GM23338 (cell line): ENCODE measurements around the gene TBC1D2B. TPM values are rescaled to one million over a fixed set of nuclear protein-coding genes. Genes with fewer than 3 reads are reported as not detected.

Experiments used
- ATAC-seq: fragments of 200-7000 bp; cut with Tn5 transposase; 3 replicates; pipeline ENCODE4 v1.9.1; 2020
- DNase-seq: peaks from one replicate; pipeline ENCODE4 v3.0.0-alpha.2; 2015; ENCODE audit warnings: low spot score
- H2AFZ ChIP-seq: fragments of 200-600 bp; sonication (generic); 2 replicates; pipeline ENCODE4 v1.8.0; 2016; ENCODE audit warnings: antibody characterized with exemption, mild to moderate bottlenecking, moderate library complexity
- H3F3A ChIP-seq: fragments of 200-600 bp; sonication (generic); replicated peaks from 2 replicates; pipeline ENCODE4 v1.8.0; 2017; ENCODE audit warnings: antibody characterized with exemption, mixed run types, low read depth
- H3K27ac ChIP-seq: fragments of 200-600 bp; sonication (generic); 2 replicates; pipeline ENCODE4 v1.6.1; 2016; ENCODE audit warnings: low read depth
- H3K27me3 ChIP-seq: fragments of 200-600 bp; sonication (generic); 2 replicates; pipeline ENCODE4 v1.8.0; 2016; ENCODE audit warnings: mild to moderate bottlenecking, mixed run types, moderate library complexity; ENCODE audit not compliant: insufficient read depth
- H3K36me3 ChIP-seq: fragments of 200-600 bp; sonication (generic); 2 replicates; pipeline ENCODE4 v1.8.0; 2016; ENCODE audit warnings: mild to moderate bottlenecking; ENCODE audit not compliant: insufficient read depth
- H3K4me1 ChIP-seq: fragments of 200-600 bp; sonication (generic); 2 replicates; pipeline ENCODE4 v1.8.0; 2016; ENCODE audit warnings: mild to moderate bottlenecking, moderate library complexity; ENCODE audit not compliant: insufficient read depth
- H3K4me2 ChIP-seq: fragments of 200-600 bp; sonication (generic); 2 replicates; pipeline ENCODE4 v1.7.1; 2017; ENCODE audit warnings: mixed run types
- H3K4me3 ChIP-seq: fragments of 200-600 bp; sonication (generic); 2 replicates; pipeline ENCODE4 v1.6.1; 2016; ENCODE audit warnings: mixed run types
- H3K79me2 ChIP-seq: fragments of 200-600 bp; sonication (generic); replicated peaks from 2 replicates; pipeline ENCODE4 v1.8.0; 2017; ENCODE audit warnings: mild to moderate bottlenecking; ENCODE audit not compliant: insufficient read depth
- H3K9me2 ChIP-seq: fragments of 200-600 bp; sonication (generic); 2 replicates; pipeline ENCODE4 v1.8.0; 2017; ENCODE audit not compliant: insufficient read depth
- H4K20me1 ChIP-seq: fragments of 200-600 bp; sonication (generic); replicated peaks from 2 replicates; pipeline ENCODE4 v1.8.0; 2017; ENCODE audit warnings: mild to moderate bottlenecking; ENCODE audit not compliant: insufficient read depth
- H3K27ac Mint-ChIP-seq: 2 replicates; pipeline ENCODE4 v1.8.0; 2020; ENCODE audit warnings: inconsistent platforms, mild to moderate bottlenecking, moderate library complexity, mixed read lengths
- H3K27me3 Mint-ChIP-seq: 3 replicates; pipeline ENCODE4 v1.8.0; 2022; ENCODE audit warnings: low read depth, mild to moderate bottlenecking, moderate library complexity, mixed read lengths, inconsistent platforms; ENCODE audit not compliant: insufficient read depth, poor library complexity
- H3K36me3 Mint-ChIP-seq: 3 replicates; pipeline ENCODE4 v1.8.0; 2021; ENCODE audit warnings: low read depth, mild to moderate bottlenecking, inconsistent platforms, moderate library complexity, mixed read lengths
- H3K4me1 Mint-ChIP-seq: 3 replicates; pipeline ENCODE4 v1.8.0; 2020; ENCODE audit warnings: mild to moderate bottlenecking, inconsistent platforms, mixed read lengths
- H3K4me3 Mint-ChIP-seq: 3 replicates; pipeline ENCODE4 v1.8.0; 2021; ENCODE audit warnings: moderate library complexity, mild to moderate bottlenecking, inconsistent platforms, mixed read lengths
- H3K9me3 Mint-ChIP-seq: 3 replicates; pipeline ENCODE4 v1.8.0; 2020; ENCODE audit warnings: moderate library complexity, mild to moderate bottlenecking, inconsistent platforms, mixed read lengths
- CTCF ChIP-seq, 2 experiments: fragments of 200-600 bp in 1 of 2; sonication (generic) in 1 of 2; conservative IDR thresholded peaks; 2 replicates each; pipeline versions ENCODE4 v1.5.1 to v1.6.1; 2016 to 2017; ENCODE audit warnings: antibody characterized with exemption in 2 of 2, low read depth in 2 of 2, mild to moderate bottlenecking in 2 of 2, moderate library complexity in 1 of 2
- ETS1 ChIP-seq: IDR thresholded peaks from 2 replicates; pipeline ENCODE4 v1.6.1; 2016; ENCODE audit warnings: antibody characterized with exemption
- EZH2 ChIP-seq: fragments of 200-600 bp; sonication (generic); IDR thresholded peaks from one replicate; pipeline ENCODE4 v1.8.0; 2017; ENCODE audit warnings: antibody characterized with exemption, mild to moderate bottlenecking, low read depth; ENCODE audit not compliant: unreplicated experiment
- EZH2phosphoT487 ChIP-seq: fragments of 200-600 bp; sonication (generic); IDR thresholded peaks from one replicate; pipeline ENCODE4 v1.8.1; 2018; ENCODE audit warnings: antibody characterized with exemption; ENCODE audit not compliant: unreplicated experiment
- NANOG ChIP-seq: IDR thresholded peaks from 2 replicates; pipeline ENCODE4 v1.6.1; 2016; ENCODE audit warnings: antibody characterized with exemption, borderline replicate concordance
- STAT1 ChIP-seq: IDR thresholded peaks from one replicate; pipeline ENCODE4 v1.6.1; 2016; ENCODE audit warnings: antibody characterized with exemption; ENCODE audit not compliant: unreplicated experiment
- ZNF331 ChIP-seq: fragments of 250-450 bp; sonication (Bioruptor Pico); IDR thresholded peaks from 2 replicates; pipeline ENCODE4 v1.5.0; 2020; ENCODE audit warnings: low read depth, mild to moderate bottlenecking, moderate library complexity
- polyA plus RNA-seq: library from polyadenylated mRNA; unstranded; fragments of >200 nt; fragmentation: Nextera tagmentation; extraction: Ambion mirVana; gene quantifications from 2 replicates; pipeline ENCODE4 v1.2.1, GENCODE V29; 2016
- total RNA-seq: library from RNA; depleted of rRNA; stranded (reverse); fragments of >200 nt; shearing (Covaris generic); gene quantifications from 2 replicates; pipeline ENCODE4 v1.2.3, GENCODE V29; 2014
- TF ChIP-seq, protein P1 (sequence below): fragments of 250-450 bp; sonication (Bioruptor Pico); IDR thresholded peaks from 2 replicates; pipeline ENCODE4 v1.5.0; 2020; ENCODE audit warnings: mild to moderate bottlenecking, moderate library complexity

Gene TBC1D2B
- total and polyA plus RNA-seq, 2 experiments from 2014 or later = 3.6 to 17.8 TPM

GRCh38 chr15:78067328-78068228, 9.9 kb downstream of the TBC1D2B start:
- Mint-ChIP-seq H3K9me3 (no peaks in the 10 kb centered on the region), H3K27ac (no peak overlapping the region), H3K4me3 (no peak overlapping the region), H3K27me3 (no peaks in the 10 kb centered on the region), H3K36me3 (no peaks in the 10 kb centered on the region), H3K4me1 (peaks cover 63% of the 10 kb centered on the region)
- Histone ChIP-seq H3K27ac (no peak overlapping the region), H3K4me1 (peaks cover 71% of the 10 kb centered on the region), H3K27me3 (no peaks in the 10 kb centered on the region), H4K20me1 (peaks cover 5% of the 10 kb centered on the region), H3K79me2 (peaks cover 83% of the 10 kb centered on the region), H3K4me3 (no peak overlapping the region), H3K36me3 (no peaks in the 10 kb centered on the region), H2AFZ (no peak overlapping the region), H3F3A (no peaks in the 10 kb centered on the region; the same call in 1 of the 2 replicates), H3K9me2 (peaks cover 4% of the 10 kb centered on the region; the same call in 1 of the 2 replicates), H3K4me2 (peak overlapping the region; percentile 52)
- DNase-seq (no peak), ATAC-seq (no peak; the same call in 2 of the 3 replicates)
- no peak for TF ChIP-seq STAT1

DNA sequence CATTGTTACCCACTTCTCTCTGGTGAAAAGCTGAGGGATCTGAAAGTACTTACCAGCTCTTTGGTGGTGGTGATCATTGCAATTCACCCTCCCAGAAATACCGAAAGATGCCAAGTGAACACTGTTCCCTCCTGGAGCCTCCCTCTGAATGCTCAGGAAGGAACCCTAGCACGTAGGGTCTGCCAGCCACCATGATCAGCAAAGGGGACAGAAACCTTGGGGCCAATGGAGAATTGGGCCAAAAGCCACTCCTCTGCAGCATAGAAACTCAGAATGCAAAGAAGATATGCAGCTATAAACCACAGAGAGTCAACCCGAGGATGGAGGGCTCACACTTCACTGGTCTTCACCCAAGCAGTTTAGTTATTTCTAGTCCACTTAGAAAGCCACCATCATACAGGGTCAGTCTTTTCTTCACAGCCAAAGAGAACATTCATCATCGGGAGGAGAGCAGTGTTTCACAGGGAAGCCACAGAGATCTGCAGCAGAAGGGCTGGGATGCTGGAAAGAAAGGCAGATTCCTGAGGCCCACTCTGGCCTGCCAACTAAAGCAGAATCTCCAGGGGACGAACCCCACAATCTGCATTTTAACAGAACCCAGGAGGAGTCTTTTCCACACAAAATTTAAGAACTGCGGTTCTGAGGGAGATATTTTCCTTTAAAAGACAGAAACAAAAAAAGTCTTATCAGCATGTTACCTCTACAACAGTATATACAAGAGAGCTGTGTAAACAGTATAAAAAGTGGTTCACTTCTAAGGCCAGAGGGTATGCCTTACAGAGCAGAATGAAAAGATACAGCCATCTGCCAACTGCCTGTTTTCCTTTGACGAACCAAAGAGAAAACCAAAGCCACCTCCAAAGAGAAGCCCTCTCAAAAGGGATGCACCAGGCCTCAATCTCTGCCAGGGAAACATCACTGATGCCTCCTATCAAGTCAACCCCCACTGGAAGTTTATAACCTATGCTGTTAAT, 11.3 kb downstream of the TBC1D2B start:
- peaks cover 11% of the 10 kb centered on the region for H4K20me1 ChIP-seq
- H3K4me1 ChIP-seq = peaks cover 68% of the 10 kb centered on the region
- H3F3A ChIP-seq = no peaks in the 10 kb centered on the region; the same call in 1 of the 2 replicates
- H3K36me3 ChIP-seq = no peaks in the 10 kb centered on the region
- 0 out of 2 replicates have a peak overlapping the region, but pooled peaks have one; percentile 10 for H3K27ac ChIP-seq
- Mint-ChIP-seq H3K36me3 (no peaks in the 10 kb centered on the region), H3K9me3 (no peaks in the 10 kb centered on the region), H3K27me3 (peaks cover 2% of the 10 kb centered on the region), H3K4me3 (peak overlapping the region; percentile 10; the same call in 1 of the 3 replicates), H3K4me1 (peaks cover 58% of the 10 kb centered on the region), H3K27ac (peak overlapping the region; percentile 45; the same call in 1 of the 2 replicates)
- peaks cover 4% of the 10 kb centered on the region; the same call in 1 of the 2 replicates for H3K9me2 ChIP-seq
- no peak overlapping the region for H2AFZ ChIP-seq
- ATAC-seq (peak; percentile 46), DNase-seq (no peak)
- no peak overlapping the region for H3K4me2 ChIP-seq
- peaks cover 81% of the 10 kb centered on the region for H3K79me2 ChIP-seq
- no peak overlapping the region for H3K4me3 ChIP-seq
- H3K27me3 ChIP-seq = no peaks in the 10 kb centered on the region
- TF ChIP-seq ZNF331 (CRISPR knock-in tag) (no peak), ETS1 (no peak), EZH2phosphoT487 (no peak), EZH2 (no peak), NANOG (no peak), CTCF (conservative IDR thresholded peaks at IDR 0.05; ENCODE audit: low read depth in 2 of 2) (no peak)
- TF ChIP-seq, protein P1, sequence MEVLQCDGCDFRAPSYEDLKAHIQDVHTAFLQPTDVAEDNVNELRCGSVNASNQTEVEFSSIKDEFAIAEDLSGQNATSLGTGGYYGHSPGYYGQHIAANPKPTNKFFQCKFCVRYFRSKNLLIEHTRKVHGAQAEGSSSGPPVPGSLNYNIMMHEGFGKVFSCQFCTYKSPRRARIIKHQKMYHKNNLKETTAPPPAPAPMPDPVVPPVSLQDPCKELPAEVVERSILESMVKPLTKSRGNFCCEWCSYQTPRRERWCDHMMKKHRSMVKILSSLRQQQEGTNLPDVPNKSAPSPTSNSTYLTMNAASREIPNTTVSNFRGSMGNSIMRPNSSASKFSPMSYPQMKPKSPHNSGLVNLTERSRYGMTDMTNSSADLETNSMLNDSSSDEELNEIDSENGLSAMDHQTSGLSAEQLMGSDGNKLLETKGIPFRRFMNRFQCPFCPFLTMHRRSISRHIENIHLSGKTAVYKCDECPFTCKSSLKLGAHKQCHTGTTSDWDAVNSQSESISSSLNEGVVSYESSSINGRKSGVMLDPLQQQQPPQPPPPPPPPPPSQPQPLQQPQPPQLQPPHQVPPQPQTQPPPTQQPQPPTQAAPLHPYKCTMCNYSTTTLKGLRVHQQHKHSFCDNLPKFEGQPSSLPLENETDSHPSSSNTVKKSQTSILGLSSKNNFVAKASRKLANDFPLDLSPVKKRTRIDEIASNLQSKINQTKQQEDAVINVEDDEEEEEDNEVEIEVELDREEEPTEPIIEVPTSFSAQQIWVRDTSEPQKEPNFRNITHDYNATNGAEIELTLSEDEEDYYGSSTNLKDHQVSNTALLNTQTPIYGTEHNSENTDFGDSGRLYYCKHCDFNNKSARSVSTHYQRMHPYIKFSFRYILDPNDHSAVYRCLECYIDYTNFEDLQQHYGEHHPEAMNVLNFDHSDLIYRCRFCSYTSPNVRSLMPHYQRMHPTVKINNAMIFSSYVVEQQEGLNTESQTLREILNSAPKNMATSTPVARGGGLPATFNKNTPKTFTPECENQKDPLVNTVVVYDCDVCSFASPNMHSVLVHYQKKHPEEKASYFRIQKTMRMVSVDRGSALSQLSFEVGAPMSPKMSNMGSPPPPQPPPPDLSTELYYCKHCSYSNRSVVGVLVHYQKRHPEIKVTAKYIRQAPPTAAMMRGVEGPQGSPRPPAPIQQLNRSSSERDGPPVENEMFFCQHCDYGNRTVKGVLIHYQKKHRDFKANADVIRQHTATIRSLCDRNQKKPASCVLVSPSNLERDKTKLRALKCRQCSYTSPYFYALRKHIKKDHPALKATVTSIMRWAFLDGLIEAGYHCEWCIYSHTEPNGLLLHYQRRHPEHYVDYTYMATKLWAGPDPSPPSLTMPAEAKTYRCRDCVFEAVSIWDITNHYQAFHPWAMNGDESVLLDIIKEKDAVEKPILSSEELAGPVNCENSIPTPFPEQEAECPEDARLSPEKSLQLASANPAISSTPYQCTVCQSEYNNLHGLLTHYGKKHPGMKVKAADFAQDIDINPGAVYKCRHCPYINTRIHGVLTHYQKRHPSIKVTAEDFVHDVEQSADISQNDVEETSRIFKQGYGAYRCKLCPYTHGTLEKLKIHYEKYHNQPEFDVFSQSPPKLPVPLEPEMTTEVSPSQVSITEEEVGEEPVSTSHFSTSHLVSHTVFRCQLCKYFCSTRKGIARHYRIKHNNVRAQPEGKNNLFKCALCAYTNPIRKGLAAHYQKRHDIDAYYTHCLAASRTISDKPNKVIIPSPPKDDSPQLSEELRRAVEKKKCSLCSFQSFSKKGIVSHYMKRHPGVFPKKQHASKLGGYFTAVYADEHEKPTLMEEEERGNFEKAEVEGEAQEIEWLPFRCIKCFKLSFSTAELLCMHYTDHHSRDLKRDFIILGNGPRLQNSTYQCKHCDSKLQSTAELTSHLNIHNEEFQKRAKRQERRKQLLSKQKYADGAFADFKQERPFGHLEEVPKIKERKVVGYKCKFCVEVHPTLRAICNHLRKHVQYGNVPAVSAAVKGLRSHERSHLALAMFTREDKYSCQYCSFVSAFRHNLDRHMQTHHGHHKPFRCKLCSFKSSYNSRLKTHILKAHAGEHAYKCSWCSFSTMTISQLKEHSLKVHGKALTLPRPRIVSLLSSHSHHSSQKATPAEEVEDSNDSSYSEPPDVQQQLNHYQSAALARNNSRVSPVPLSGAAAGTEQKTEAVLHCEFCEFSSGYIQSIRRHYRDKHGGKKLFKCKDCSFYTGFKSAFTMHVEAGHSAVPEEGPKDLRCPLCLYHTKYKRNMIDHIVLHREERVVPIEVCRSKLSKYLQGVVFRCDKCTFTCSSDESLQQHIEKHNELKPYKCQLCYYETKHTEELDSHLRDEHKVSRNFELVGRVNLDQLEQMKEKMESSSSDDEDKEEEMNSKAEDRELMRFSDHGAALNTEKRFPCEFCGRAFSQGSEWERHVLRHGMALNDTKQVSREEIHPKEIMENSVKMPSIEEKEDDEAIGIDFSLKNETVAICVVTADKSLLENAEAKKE = no peak
